ENCODE measurements around the gene TMEM116.
"Not testable (repeated sequence)": the region's sequence is repeated elsewhere in the genome, so short reads cannot be mapped to it uniquely, and the experiment has no call there.

TMEM116 gene

DNA sequence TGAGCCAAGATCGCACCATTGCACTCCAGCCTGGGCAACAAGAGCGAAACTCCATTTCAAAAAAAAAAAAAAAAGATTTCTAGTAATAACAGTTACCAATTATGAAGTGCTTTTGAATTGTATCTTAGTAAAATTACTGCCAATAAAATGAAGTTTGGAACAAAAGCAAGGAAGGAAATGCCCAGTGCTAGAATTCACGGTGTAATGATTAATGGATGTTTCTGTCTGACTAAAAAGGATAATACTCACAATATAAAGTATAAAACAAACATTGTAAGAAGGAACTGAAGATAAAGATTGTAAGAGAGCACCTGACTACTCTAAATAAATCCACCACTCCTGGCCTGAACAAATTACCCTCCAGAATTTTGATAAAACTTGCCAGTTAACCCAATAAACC lies 4.0 kb downstream of the TMEM116 start:
- no peak for DNase-seq

DNA sequence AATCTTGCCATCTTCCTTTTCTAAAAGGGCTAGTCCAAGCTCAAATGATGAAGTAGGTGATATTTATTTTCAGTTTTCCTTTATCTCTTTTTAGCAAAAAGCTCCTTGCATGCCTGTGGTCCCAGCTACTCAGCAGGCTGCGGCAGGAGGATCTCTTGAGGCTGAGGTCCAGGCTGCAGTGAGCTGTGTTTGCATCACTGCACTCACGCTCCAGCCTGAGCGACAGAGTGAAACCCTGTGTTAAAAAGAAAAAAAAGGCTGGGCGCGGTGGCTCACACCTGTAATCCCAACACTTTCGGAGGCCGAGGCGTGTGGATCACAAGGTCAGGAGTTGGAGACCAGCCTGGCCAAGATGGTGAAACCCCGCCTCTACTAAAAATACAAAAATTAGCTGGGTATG lies 5.0 kb downstream of the TMEM116 start:
- DNase-seq: no peak

DNA sequence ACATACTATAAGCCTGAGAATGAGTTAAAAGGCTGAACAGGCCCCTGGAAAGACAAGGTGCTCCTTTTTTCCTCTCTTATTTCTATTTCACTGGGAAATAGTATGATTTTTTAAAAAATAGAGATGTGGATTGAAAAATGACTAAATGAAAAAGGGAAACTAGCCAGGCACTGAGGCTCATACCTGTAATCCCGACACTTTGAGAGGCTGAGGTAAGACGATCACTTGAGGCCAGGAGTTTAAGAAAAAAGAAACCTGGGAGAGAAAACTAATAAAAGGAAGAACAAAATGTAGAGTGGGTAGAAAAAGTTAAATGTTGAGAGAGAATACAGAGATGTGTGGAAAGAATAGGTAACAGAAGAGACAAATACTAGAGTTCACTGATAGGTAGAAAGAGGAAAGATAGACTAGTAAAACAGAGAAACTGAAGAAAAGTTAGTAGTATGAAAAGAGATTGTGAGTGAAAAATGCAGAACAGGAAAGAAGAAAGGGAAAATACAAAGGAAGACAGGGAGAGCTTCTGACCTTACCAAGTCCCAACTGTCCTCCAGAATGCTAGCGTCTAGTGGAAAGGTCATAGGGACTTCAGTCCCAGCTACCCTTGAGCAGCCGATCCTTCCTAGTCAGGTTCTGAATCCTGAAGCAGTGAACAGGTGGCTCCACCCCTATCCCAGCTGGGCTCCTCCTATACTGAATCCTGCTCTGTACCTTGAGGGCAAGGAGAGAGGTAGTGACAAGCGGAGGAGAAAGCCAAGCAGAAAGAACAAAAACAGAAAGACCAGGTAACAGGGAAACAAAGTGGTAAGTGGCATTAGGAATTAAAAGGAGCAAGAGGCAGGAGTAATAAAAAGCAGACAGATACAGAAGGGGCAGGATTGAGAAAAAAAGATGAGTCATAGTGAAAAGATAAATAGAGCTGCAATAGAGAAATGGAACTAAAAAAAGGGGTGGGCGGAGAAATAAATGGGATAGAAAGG lies 7.3 kb downstream of the TMEM116 start:
- no peak for DNase-seq

DNA sequence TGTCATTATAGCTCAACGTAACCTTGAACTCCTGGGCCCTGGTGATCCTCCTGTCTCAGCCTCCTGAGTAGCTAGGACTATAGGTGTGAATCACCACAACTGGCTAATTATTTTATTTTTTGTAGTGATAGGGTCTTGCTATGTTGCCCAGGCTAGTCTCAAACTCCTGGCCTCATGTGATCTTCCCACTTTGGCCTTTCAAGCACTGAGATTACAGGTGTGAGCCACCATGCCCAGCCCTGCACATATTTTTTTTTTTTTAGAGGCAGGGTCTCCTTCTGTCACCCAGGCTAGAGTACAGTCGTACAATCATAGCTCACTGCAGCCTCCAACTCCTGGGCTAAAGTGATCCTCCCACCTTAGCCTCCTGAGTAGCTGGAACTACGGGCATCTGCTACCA lies 8.9 kb downstream of the TMEM116 start:
- DNase-seq: no peak

DNA sequence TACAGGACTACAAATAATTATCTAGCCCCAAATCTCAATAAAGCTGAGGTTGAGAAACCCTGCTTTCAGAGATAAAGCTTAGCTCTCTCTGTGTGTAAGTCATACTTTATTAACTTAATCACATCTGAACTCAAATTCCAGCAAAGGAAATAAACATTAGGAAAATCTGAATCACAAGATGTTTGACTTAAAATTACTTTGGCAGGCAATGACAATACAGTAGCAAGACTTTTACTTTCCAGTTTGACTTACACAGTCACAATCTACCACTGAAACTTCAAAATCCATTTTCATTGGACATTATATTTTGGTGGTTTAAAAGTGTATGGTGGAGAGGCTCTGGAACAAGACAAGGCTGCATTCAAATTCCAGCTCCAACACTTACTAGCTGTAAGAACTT lies 11.4 kb downstream of the TMEM116 start:
- DNase-seq: no peak

DNA sequence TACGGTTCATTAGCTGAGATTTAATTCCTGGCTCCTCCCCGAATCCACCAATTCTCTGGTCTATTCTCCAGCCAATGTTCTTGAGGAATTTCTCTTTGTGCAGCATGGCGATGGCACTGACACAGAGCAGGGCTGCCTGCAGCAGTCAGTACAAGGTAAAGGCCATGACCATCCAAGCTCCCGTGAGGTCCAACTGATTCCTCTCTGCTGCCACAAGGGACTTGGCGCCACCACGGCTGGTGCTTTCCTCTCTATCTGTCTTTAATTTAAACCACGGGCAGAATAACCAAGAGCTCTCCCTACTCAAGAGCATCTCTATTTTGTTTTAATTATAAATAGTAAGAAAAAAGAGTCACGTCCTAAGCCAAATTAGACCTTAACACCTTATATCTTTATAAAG lies 12.1 kb downstream of the TMEM116 start:
- DNase-seq: no peak

DNA sequence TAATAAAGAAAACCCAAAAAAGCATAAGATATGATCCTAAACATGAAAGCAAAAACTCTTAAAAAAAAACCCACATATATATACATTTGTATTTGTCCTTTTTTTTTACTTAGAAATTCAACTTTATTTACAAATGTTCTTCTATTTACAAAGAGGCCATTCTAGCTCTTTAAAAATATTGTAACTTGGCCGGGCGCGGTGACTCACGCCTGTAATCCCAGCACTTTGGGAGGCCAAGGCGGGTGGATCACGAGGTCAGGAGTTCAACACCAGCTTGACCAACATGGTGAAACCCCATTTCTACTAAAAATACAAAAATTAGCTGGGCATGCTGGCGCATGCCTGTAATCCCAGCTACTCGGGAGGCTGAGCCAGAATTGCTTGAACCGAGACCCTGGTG lies 13.8 kb downstream of the TMEM116 start:
- DNase-seq: not testable (repeated sequence)

DNA sequence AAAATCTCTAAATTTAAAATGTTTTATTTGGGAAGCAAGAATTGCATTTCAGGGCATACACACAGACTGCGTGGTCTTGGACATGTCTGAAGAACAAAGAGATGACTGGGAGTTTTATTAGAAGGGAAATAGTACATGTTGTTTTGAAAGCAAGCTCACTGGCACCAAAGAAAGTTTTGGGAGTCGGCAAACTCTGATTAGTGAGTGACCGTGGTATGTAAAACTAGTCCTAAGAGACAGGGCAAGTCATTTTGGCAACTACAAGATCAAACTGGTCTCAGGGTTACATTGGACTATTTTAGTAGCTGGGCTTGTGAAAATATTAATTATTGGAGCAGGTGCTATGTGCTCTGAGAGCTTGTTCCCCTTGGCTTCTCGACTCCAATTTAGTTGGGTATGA lies 14.9 kb downstream of the TMEM116 start:
- no peak for DNase-seq

DNA sequence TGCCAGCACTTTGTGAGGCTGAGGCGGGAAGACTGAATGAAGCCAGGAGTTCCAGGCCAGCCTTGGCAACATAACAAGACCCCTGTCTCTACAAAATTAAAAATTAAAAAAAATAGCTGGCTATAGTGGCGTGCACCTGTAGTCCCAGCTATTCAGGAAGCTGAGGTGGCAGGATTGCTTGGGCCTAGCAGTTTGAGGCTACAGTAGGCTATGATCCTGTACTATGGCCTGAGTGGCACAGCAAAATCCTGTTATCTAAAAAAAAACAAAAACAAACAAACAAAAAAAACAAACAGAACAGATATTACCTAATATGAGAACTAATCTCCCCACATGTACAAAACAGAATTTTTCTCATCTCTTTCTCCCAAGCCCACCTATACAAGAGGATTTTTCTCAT lies 15.7 kb downstream of the TMEM116 start:
- no peak for DNase-seq

DNA sequence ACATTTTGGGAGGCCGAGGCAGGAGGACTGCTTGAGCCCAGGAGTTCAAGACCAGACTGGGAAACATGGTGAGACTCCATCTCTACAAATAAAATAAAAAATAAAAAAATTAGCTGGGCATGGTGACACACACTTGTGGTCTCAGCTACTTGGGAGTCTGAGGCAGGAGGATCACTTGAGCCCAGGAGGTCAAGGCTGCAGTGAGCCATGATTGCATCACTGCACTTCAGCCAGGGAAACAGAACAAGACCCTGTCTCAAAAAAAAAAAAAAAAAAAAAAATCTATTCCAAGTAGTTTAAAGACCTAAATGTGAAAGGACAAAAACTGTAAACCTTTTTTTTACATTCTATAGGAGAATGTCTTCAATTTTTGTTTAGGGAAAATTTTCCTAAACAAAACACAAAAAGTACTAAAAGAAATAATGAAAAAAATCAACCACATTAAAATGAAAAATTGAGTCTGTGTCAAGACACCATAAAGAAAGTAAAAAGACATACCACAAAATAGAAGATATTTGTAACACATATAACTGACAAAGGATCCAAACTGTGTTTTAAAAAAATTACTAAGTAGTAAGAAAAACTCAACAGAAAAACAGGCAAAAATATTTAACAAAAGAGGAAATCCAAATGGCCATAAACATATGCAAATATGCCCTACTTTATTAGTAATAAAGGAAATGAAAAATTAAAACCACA lies 17.0 kb downstream of the TMEM116 start:
- DNase-seq: no peak

DNA sequence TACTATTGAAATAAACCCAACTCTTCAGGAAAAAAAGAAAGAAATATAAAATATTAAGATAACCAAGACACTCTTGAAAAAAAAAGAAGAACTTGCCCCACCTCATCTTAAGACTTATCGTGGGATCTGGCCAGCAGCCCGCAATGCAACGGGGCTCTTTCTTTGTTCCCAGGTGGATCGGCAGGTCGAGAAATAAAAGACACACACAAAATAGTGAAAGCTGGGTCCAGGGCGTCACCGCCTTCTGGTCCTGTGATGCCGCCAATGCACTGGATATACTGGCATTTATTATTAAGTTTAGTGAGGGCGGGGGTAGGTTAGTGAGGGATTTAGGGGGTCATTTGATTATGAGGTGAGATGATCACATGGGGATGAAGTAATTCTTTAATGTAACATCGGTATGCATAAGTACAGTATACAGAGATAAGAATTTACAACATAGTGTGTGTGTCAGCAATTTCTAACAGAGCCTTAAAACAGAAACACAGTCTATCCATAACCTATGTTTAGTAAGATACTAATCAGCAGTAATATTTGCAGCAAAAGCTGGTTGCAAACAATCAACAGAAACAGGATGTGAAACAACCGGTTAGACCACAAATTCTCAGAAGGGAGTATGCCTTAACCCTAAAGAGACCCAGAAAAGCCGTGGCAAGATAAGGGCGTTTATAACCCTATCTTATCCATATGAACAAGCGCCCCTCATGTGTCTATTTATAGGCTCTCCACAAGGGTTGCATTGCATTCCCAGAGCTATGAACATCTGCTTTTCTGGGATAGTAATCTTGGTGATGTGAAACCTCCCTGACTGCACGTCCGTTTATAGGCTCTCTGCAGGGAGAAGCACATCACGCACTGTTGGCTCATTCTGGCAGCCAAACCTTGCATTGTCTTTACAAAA lies 18.5 kb downstream of the TMEM116 start:
- not testable (repeated sequence) for DNase-seq

DNA sequence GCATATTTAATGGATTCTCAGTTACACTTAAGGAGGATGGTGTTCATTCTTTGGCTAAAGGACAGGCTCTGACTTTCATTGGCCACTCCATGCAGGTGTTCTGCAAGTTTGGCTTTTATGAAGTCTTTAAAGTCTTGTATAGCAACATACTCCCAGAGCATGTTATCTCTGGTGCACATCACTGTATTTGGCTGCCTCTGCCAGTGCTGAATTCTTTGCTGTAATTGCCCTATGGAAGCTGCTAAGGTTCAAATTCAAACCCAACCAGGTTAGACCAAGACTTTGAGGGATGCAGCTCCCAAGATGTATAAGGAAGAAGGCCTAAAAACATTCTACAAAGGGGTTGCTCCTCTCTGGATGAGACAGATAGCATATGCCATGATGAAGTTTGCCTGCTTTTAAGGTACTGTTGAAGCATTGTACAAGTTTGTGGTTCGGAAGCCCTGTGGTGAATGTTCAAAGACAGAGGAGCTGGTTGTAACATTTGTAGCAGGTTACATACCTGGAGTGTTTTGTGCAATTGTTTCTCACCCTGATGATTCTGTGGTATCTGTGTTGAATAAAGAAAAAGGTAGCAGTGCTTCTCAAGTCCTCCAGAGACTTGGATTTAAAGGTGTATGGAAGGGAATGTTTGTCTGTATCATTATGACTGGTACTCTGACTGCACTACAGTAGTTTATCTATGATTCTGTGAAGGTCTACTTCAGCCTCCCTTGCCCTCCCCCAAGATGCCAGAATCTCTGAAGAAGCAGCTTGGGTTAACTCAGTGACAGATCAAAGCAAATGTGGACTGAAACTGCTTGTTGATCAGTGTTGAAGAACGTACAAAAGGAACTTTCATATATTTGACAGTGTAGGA lies 19.4 kb downstream of the TMEM116 start:
- DNase-seq: no peak

DNA sequence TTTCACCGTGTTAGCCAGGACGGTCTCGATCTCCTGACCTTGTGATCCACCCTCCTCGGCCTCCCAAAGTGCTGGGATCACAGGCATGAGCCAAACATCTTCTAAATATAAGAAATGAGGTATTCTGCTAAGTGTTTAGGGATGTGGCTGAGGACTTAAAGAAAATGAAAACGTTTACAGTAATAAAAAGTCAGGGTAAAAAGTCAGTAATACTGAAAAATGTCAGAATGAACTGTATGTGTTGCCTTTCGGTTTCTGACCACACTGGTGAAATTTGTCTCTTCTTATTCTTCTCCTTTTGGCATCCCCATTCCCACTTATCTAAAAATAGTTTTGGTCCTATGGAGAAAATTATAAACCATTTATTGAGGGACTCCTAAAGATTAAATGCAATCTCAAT lies 20.5 kb downstream of the TMEM116 start:
- DNase-seq: no peak

DNA sequence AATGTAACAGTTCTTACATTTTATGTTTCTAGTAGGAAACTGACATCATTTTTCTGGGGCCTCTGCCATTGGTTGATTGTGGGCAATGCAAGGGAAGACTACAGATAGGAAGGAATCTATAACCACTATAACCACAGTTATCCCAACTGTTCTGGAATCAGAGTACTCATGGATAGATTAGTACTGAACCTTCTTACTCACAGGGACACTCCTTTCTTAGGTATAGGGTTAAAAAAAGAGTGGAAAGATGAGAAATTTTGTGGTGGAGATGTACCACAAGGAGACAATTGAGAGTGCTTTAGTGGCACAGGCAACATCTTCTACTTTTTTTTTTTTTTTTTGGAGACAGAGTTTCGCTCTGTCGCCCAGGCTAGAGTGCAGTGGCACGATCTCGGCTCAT lies 21.0 kb downstream of the TMEM116 start:
- no peak for DNase-seq

DNA sequence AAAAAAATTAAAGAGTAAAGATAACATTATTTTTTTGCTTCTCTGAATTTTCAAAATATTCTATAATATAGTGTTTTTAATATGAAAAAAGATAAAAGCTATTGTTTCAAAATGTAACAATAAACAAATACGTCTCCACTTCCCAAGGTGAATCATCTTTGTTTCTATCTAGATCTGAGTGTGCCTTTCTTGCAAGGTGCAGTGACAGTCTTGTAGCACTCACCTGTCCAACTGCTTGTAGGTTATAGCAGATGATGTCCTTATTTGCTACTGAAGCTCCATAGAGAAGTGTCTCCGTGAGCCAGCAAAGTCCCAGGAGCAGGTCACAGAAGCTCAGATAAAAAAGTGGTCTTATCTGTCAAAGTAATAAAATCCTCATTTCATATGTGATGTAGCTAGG lies 21.4 kb downstream of the TMEM116 start:
- DNase-seq: no peak

DNA sequence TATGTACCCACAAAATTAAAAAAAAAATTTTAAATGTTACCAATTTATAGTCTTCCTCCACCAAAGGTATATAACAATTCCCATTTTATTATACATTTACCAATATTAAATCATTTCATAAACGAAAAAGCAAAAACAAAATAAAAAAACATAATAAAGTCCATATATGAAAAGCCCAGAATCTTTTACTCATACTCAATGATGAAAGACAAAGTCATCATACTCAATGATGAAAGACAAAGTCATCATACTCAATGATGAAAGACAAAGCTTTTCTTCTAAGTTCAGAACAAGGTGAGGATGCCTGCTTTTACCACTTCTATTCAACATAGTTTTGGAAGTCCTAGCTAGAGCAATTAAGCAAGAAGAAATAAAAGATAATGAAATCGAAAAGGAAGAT lies 28.1 kb downstream of the TMEM116 start:
- no peak for DNase-seq

DNA sequence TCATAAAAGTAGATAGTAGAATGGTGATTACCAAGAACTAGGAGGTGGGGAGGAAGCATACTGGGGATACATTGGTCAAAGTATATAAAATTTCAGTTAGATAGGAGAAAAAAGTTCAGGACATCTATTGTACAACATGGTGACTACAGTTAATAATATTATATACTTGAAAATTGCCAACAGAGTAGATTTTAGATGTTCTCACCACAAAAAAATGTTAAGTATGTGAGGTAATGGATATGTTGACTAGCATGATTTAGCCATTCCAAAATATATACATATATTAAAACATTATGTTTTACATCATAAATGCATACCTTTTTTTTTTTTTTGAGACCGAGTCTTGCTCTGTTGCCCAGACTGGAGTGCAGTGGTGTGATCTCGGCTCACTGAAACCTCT lies 31.0 kb downstream of the TMEM116 start:
- DNase-seq: no peak

DNA sequence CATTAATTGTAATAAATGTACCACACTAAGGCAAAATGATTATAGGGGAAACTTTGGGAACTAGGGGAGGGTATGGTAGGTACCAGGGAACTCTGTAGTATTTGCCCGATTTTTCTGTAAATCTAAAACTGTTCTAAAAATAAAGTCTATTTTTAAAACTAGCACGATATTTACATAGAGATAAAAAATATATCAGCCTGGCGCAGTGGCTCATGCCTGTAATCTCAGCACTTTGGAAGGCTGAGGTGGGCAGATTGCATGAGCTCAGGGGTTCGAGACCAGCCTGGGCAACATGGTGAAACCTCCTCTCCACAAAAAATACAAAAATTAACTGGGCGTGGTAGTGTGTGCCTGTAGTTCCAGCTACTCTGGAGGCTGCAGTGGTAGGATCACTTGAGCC lies 32.4 kb downstream of the TMEM116 start:
- no peak for DNase-seq

DNA sequence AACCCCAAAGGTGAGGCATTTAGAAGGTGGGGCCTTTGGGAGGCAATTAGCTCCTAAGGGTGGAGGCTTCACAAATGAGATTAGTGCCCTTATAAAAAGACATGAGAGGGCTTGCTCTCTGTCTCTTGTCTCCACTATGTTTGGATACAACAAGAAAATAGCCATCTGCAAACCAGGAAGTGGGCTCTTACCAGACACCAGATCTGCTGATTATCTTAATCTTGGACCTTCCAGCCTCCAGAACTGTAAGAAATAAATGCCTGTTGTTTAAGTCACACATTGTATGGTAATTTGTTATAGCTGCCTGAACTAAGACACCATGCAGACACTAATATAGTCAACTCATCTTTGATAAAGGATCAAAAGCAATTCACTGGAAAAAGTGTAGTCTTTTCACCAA lies 34.4 kb downstream of the TMEM116 start:
- no peak for DNase-seq

DNA sequence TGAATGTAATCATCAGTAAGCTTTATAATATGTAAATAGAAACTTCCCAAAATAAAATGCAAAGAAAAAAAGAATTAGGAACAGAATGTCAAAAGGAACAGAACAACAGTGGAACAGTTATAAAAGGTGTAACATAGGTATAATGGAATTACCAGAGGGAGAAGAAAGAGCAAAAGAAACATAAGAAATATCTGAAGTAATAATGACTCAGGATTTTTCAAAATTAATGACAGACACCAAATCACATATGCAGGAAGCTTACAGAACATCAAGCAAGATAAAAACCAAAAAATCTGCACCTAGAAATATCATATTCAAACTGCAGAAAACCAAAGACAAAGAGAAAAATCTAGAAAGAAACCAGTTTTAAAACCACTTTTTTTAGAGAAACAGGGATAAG lies 36.1 kb downstream of the TMEM116 start:
- no peak for DNase-seq

DNA sequence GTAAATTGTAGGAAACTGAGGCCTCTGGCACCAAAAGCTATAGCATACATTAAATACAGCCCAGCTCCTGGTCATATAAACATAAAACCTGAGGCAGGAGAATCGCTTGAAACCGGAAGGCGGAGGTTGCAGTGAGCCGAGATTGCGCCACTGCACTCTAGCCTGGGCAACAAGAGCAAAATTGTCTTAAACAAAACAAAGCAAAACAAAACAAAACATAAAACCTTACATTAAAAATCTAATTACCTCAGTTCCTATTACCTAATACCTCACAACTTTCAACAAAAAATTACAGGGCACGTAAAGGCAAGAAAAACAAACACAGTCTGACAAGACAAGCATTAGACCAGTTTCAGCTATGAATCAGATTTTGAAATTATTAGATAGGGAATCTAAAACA lies 36.7 kb downstream of the TMEM116 start:
- DNase-seq: no peak

Data from NCI-H510A (cell line).